Measurements from ENCODE around the gene CDC40. TPM values are rescaled to one million over a fixed set of nuclear protein-coding genes. Genes with fewer than 3 reads are reported as not detected.
A peak's percentile ranks its signal among the peaks of the same experiment; 100 is the strongest.

The CDC40 gene
- total RNA-seq (2014; rRNA removed; shearing (Covaris generic)), result 7.3 and 8.9 TPM in 2 replicates

GRCh38 chr6:110180228-110181008, at the start of gene CDC40:
Gene CDC40, plus strand, starts transcription at chr6:110180427. Its CDS starts 18 bp downstream, at chr6:110180445.
- DNase-seq (ENCODE audit: low spot score), result no peak

- no peak for DNase-seq (ENCODE audit: low spot score)
Measured at GRCh38 chr6:110137924-110138887, 42.0 kb upstream of the CDC40 start.

GRCh38 chr6:110139052-110139451, 41.2 kb upstream of the CDC40 start:
- no peak for DNase-seq (ENCODE audit: low spot score)

GRCh38 chr6:110140650-110141049, 39.6 kb upstream of the CDC40 start:
- DNase-seq (ENCODE audit: low spot score), result no peak

- DNase-seq (ENCODE audit: low spot score), result no peak
Measured at GRCh38 chr6:110147870-110148269, 32.4 kb upstream of the CDC40 start.

- no peak for DNase-seq (ENCODE audit: low spot score)
Measured at GRCh38 chr6:110158479-110158878, 21.7 kb upstream of the CDC40 start.

GRCh38 chr6:110170081-110170480, 10.1 kb upstream of the CDC40 start:
- no peak for DNase-seq (ENCODE audit: low spot score)

- DNase-seq (ENCODE audit: low spot score), result no peak
Measured at GRCh38 chr6:110173506-110174132, 6.6 kb upstream of the CDC40 start.

GRCh38 chr6:110178626-110179405, 1.4 kb upstream of the CDC40 start:
- DNase-seq (ENCODE audit: low spot score), result peak; percentile 66

- DNase-seq (ENCODE audit: low spot score), result peak; percentile 98
Measured at GRCh38 chr6:110179406-110180227, 610 bp upstream of the CDC40 start, which contains the start of gene WASF1. Gene WASF1, minus strand, starts transcription at chr6:110179670. Its CDS starts 52,069 bp downstream, at chr6:110127601.

GRCh38 chr6:110181131-110182030, 1.2 kb downstream of the CDC40 start:
- no peak for DNase-seq (ENCODE audit: low spot score)

- no peak for DNase-seq (ENCODE audit: low spot score)
Measured at GRCh38 chr6:110183292-110183885, 3.2 kb downstream of the CDC40 start.

- DNase-seq (ENCODE audit: low spot score), result no peak
Measured at GRCh38 chr6:110185879-110186278, 5.7 kb downstream of the CDC40 start.

GRCh38 chr6:110188791-110189190, 8.6 kb downstream of the CDC40 start:
- DNase-seq (ENCODE audit: low spot score), result no peak

GRCh38 chr6:110190726-110191125, 10.5 kb downstream of the CDC40 start:
- no peak for DNase-seq (ENCODE audit: low spot score)

- DNase-seq (ENCODE audit: low spot score), result no peak
Measured at GRCh38 chr6:110191477-110191876, 11.2 kb downstream of the CDC40 start.

GRCh38 chr6:110195639-110196038, 15.4 kb downstream of the CDC40 start:
- DNase-seq (ENCODE audit: low spot score), result no peak

GRCh38 chr6:110196874-110197273, 16.6 kb downstream of the CDC40 start:
- DNase-seq (ENCODE audit: low spot score), result no peak

GRCh38 chr6:110198561-110198960, 18.3 kb downstream of the CDC40 start:
- no peak for DNase-seq (ENCODE audit: low spot score)

Data from HT-29 (cell line).